Hepatocyte (in vitro differentiated cells): ENCODE measurements around the gene UGP2. TPM values are rescaled to one million over a fixed set of nuclear protein-coding genes. Genes with fewer than 3 reads are reported as not detected.

Source experiments
- DNase-seq: peaks from one replicate; pipeline ENCODE4 v3.0.0-alpha.2; 2016; ENCODE audit warnings: low spot score
- H2AFZ ChIP-seq: fragments of 200-600 bp; sonication (generic); 2 replicates; pipeline ENCODE4 v1.6.0; 2016; ENCODE audit warnings: antibody characterized with exemption, mild to moderate bottlenecking
- H3K27ac ChIP-seq: fragments of 200-600 bp; sonication (generic); 2 replicates; pipeline ENCODE4 v1.5.1; 2016; ENCODE audit warnings: mild to moderate bottlenecking
- H3K27me3 ChIP-seq: fragments of 200-600 bp; sonication (generic); 2 replicates; pipeline ENCODE4 v1.6.1; 2016
- H3K36me3 ChIP-seq: fragments of 200-600 bp; sonication (generic); replicated peaks from 2 replicates; pipeline ENCODE4 v1.5.1; 2016; ENCODE audit warnings: low read depth; ENCODE audit not compliant: insufficient read depth
- H3K4me1 ChIP-seq: fragments of 200-600 bp; sonication (generic); 2 replicates; pipeline ENCODE4 v1.5.1; 2016; ENCODE audit warnings: mild to moderate bottlenecking, moderate library complexity; ENCODE audit not compliant: insufficient read depth
- H3K4me2 ChIP-seq: fragments of 200-600 bp; sonication (generic); 2 replicates; pipeline ENCODE4 v1.6.0; 2016
- H3K4me3 ChIP-seq: fragments of 200-600 bp; sonication (generic); 2 replicates; pipeline ENCODE4 v1.5.1; 2016; ENCODE audit warnings: mild to moderate bottlenecking
- H3K79me2 ChIP-seq: fragments of 200-600 bp; sonication (generic); 2 replicates; pipeline ENCODE4 v1.6.0; 2017; ENCODE audit warnings: mild to moderate bottlenecking
- H3K9me2 ChIP-seq: fragments of 200-600 bp; sonication (generic); replicated peaks from 2 replicates; pipeline ENCODE4 v1.6.0; 2017; ENCODE audit warnings: mild to moderate bottlenecking; ENCODE audit not compliant: insufficient read depth
- H3K9me3 ChIP-seq: fragments of 200-600 bp; sonication (generic); 2 replicates; pipeline ENCODE4 v1.5.1; 2016; ENCODE audit warnings: low read depth, mild to moderate bottlenecking
- H4K20me1 ChIP-seq: fragments of 200-600 bp; sonication (generic); 2 replicates; pipeline ENCODE4 v1.6.0; 2016; ENCODE audit warnings: mild to moderate bottlenecking; ENCODE audit not compliant: insufficient read depth, poor library complexity, severe bottlenecking
- CTCF ChIP-seq: fragments of 200-600 bp; sonication (generic); IDR thresholded peaks from 2 replicates; pipeline ENCODE4 v1.5.1; 2016; ENCODE audit warnings: antibody characterized with exemption, mild to moderate bottlenecking; ENCODE audit not compliant: poor library complexity
- EZH2 ChIP-seq: fragments of 200-600 bp; sonication (generic); IDR thresholded peaks from 2 replicates; pipeline ENCODE4 v1.6.1; 2016; ENCODE audit warnings: antibody characterized with exemption, mild to moderate bottlenecking, borderline replicate concordance
- EZH2phosphoT487 ChIP-seq: fragments of 200-600 bp; sonication (generic); IDR thresholded peaks from one replicate; pipeline ENCODE4 v1.6.1; 2018; ENCODE audit warnings: antibody characterized with exemption, mild to moderate bottlenecking, low read depth, moderate library complexity; ENCODE audit not compliant: unreplicated experiment, severe bottlenecking
- WGBS: methylation state at CpG from one replicate; pipeline ENCODE4 v1.1.6; 2016; ENCODE audit warnings: low lambda C conversion rate; ENCODE audit errors: missing lambda C conversion rate; 5-methylcytosine and 5-hydroxymethylcytosine counted together
- polyA plus RNA-seq: library from polyadenylated mRNA; unstranded; fragments of >200 nt; fragmentation: Nextera tagmentation; extraction: Ambion mirVana; gene quantifications from 2 replicates; pipeline ENCODE4 v1.2.1, GENCODE V29; 2016
- total RNA-seq: library from RNA; depleted of rRNA; stranded (reverse); fragments of >200 nt; gene quantifications from 2 replicates; pipeline ENCODE4 v1.2.3, GENCODE V29; 2014

Gene UGP2
- total and polyA plus RNA-seq, 2 experiments from 2014 or later: 273 to 322 TPM

- H3K27me3 ChIP-seq: no peaks in the 10 kb centered on the region
- H3K4me2 ChIP-seq: no peak overlapping the region
- no peak for DNase-seq
- H2AFZ ChIP-seq: no peak overlapping the region
- no peaks in the 10 kb centered on the region for H4K20me1 ChIP-seq
- H3K9me3 ChIP-seq: no peaks in the 10 kb centered on the region
- H3K36me3 ChIP-seq: no peaks in the 10 kb centered on the region
- no peaks in the 10 kb centered on the region for H3K9me2 ChIP-seq
- H3K79me2 ChIP-seq: no peaks in the 10 kb centered on the region
- no peak overlapping the region for H3K27ac ChIP-seq
- H3K4me3 ChIP-seq: no peak overlapping the region
- 83% methylated on average over 1 of the region's 1 CpG for WGBS
- H3K4me1 ChIP-seq: peaks cover 7% of the 10 kb centered on the region
- TF ChIP-seq EZH2phosphoT487 (no peak), EZH2 (no peak), CTCF (no peak)
Measured at GRCh38 chr2:63831176-63831575, 10.5 kb upstream of the UGP2 start.

GRCh38 chr2:63834401-63834800 lies 7.3 kb upstream of the UGP2 start:
- Histone ChIP-seq H3K9me2 (no peaks in the 10 kb centered on the region), H3K9me3 (no peaks in the 10 kb centered on the region), H3K4me1 (no peaks in the 10 kb centered on the region), H4K20me1 (no peaks in the 10 kb centered on the region), H2AFZ (no peak overlapping the region), H3K4me3 (no peak overlapping the region), H3K27me3 (no peaks in the 10 kb centered on the region), H3K4me2 (no peak overlapping the region), H3K36me3 (no peaks in the 10 kb centered on the region), H3K27ac (no peak overlapping the region), H3K79me2 (no peaks in the 10 kb centered on the region)
- WGBS: 82% methylated on average over 2 of the region's 2 CpGs
- no peak for DNase-seq
- TF ChIP-seq EZH2phosphoT487 (no peak), EZH2 (no peak), CTCF (no peak)

- WGBS: 94% methylated on average over 2 of the region's 2 CpGs
- H3K27ac ChIP-seq: no peak overlapping the region
Measured at GRCh38 chr2:63837036-63837594, 4.6 kb upstream of the UGP2 start.

More at GRCh38 chr2:63837036-63837594, 4.6 kb upstream of the UGP2 start:
- Histone ChIP-seq H3K4me3 (no peak overlapping the region), H2AFZ (no peak overlapping the region), H3K4me2 (no peak overlapping the region), H3K4me1 (peaks cover 8% of the 10 kb centered on the region), H3K36me3 (no peaks in the 10 kb centered on the region), H3K9me2 (no peaks in the 10 kb centered on the region), H3K27me3 (no peaks in the 10 kb centered on the region), H3K9me3 (no peaks in the 10 kb centered on the region), H4K20me1 (no peaks in the 10 kb centered on the region), H3K79me2 (peaks cover 3% of the 10 kb centered on the region)
- TF ChIP-seq EZH2: no peak
- TF ChIP-seq EZH2phosphoT487: no peak
- no peak for TF ChIP-seq CTCF
- no peak for DNase-seq
